Ascending aorta (tissue), 2 donors: ENCODE measurements around the gene PDE4B. TPM values are rescaled to one million over a fixed set of nuclear protein-coding genes. Genes with fewer than 3 reads are reported as not detected.

Experiments
- DNase-seq, 2 donors: peaks; one replicate each; pipeline ENCODE4 v3.0.0-alpha.2; 2019; ENCODE audit warnings: low spot score in 2 of 2
- H3K27ac ChIP-seq, 2 donors: fragments of 200-600 bp; sonication (generic); one replicate each; pipeline ENCODE4 v1.5.1; 2016 to 2017; ENCODE audit warnings: mild to moderate bottlenecking in 1 of 2
- H3K27me3 ChIP-seq: fragments of 200-600 bp; sonication (generic); one replicate; pipeline ENCODE4 v1.5.1; 2017
- H3K36me3 ChIP-seq, 2 donors: fragments of 200-600 bp; sonication (generic); one replicate each; pipeline ENCODE4 v1.5.1; 2016
- H3K4me1 ChIP-seq, 2 donors: fragments of 200-600 bp; sonication (generic); one replicate each; pipeline ENCODE4 v1.5.1; 2016 to 2017; ENCODE audit warnings: mild to moderate bottlenecking in 1 of 2
- H3K4me3 ChIP-seq, 2 donors: fragments of 200-600 bp; sonication (generic); one replicate each; pipeline ENCODE4 v1.5.1; 2016 to 2017; ENCODE audit warnings: mild to moderate bottlenecking in 1 of 2
- H3K9me3 ChIP-seq, 2 donors: fragments of 200-600 bp; sonication (generic); one replicate each; pipeline ENCODE4 v1.5.1; 2016
- CTCF ChIP-seq, 3 experiments: fragments of 200-600 bp in 2 of 3; fragments of 450-650 bp in 1 of 3; sonication (generic) in 2 of 3; IDR thresholded peaks; one replicate each; pipeline ENCODE4 v1.5.1; 2016 to 2019; ENCODE audit warnings: antibody characterized with exemption in 3 of 3, mild to moderate bottlenecking in 1 of 3, moderate library complexity in 1 of 3
- intact Hi-C: fragments of 100-400 bp; cut with DNase I; formaldehyde crosslinking; loops from one replicate; pipeline ENCODE4 v1.15.1; 2023
- total RNA-seq: library from RNA; depleted of rRNA; stranded (reverse); fragments of >200 nt; gene quantifications from one replicate; pipeline ENCODE4 v1.1.0, GENCODE V29; 2016

PDE4B gene
- total RNA-seq, 1 donor from 2014 or later = 4.5 TPM

- DNase-seq = no peak
- no peak overlapping the region for H3K27ac ChIP-seq
- peaks cover 0 to 2% of the 10 kb centered on the region in 2 donors for H3K4me1 ChIP-seq
- H3K9me3 ChIP-seq = no peaks in the 10 kb centered on the region
- no peak for TF ChIP-seq CTCF (IDR thresholded peaks at IDR 0.05)
- H3K4me3 ChIP-seq = no peak overlapping the region
- no peaks in the 10 kb centered on the region for H3K27me3 ChIP-seq
- intact Hi-C loops = no loop called here
- no peaks in the 10 kb centered on the region for H3K36me3 ChIP-seq
Observed at GRCh38 chr1:66304128-66304527, 511.4 kb downstream of the PDE4B start.

- no peak for DNase-seq
- Histone ChIP-seq H3K4me1 (peaks cover 0 to under 1% of the 10 kb centered on the region in 2 donors), H3K27ac (no peak overlapping the region), H3K4me3 (no peak overlapping the region), H3K36me3 (no peaks in the 10 kb centered on the region), H3K27me3 (no peaks in the 10 kb centered on the region), H3K9me3 (no peaks in the 10 kb centered on the region)
- intact Hi-C loops = no loop called here
- TF ChIP-seq CTCF (IDR thresholded peaks at IDR 0.05) = no peak
Observed at GRCh38 chr1:66305927-66306326, 513.2 kb downstream of the PDE4B start.

GRCh38 chr1:66309006-66309741 lies 516.5 kb downstream of the PDE4B start:
- H3K4me3 ChIP-seq = no peak overlapping the region
- H3K9me3 ChIP-seq = no peaks in the 10 kb centered on the region
- no peaks in the 10 kb centered on the region for H3K27me3 ChIP-seq
- no peak for DNase-seq
- no peak overlapping the region for H3K27ac ChIP-seq
- no peaks in the 10 kb centered on the region for H3K36me3 ChIP-seq
- H3K4me1 ChIP-seq = no peaks in the 10 kb centered on the region
- intact Hi-C loops = no loop called here
- no peak for TF ChIP-seq CTCF (IDR thresholded peaks at IDR 0.05)

GRCh38 chr1:66311092-66311491 lies 518.4 kb downstream of the PDE4B start:
- no peak for DNase-seq
- Histone ChIP-seq H3K4me1 (peaks cover 0 to 3% of the 10 kb centered on the region in 2 donors), H3K36me3 (no peaks in the 10 kb centered on the region), H3K9me3 (no peaks in the 10 kb centered on the region), H3K27ac (no peak overlapping the region), H3K4me3 (no peak overlapping the region), H3K27me3 (no peaks in the 10 kb centered on the region)
- no peak for TF ChIP-seq CTCF (IDR thresholded peaks at IDR 0.05)
- intact Hi-C loops = no loop called here

- intact Hi-C loops = no loop called here
- DNase-seq = no peak
- no peak overlapping the region for H3K27ac ChIP-seq
- peaks cover 0 to 3% of the 10 kb centered on the region in 2 donors for H3K4me1 ChIP-seq
- no peak for TF ChIP-seq CTCF (IDR thresholded peaks at IDR 0.05)
- no peaks in the 10 kb centered on the region for H3K9me3 ChIP-seq
- H3K36me3 ChIP-seq = no peaks in the 10 kb centered on the region
- no peaks in the 10 kb centered on the region for H3K27me3 ChIP-seq
- no peak overlapping the region for H3K4me3 ChIP-seq
Observed at GRCh38 chr1:66311628-66312027, 518.9 kb downstream of the PDE4B start.
